B cell (primary cell): Measurements from ENCODE around the gene RBP4. TPM values are rescaled to one million over a fixed set of nuclear protein-coding genes. Genes with fewer than 3 reads are reported as not detected.

Experiments
- ATAC-seq: fragments of 200-7000 bp; cut with Tn5 transposase; one replicate; pipeline ENCODE4 v1.10.0; 2021; ENCODE audit warnings: low read depth, mild to moderate bottlenecking, moderate number of reproducible peaks, moderate library complexity
- CTCF ChIA-PET: fragments of 350-600 bp; sonication (Branson Sonifier 250); formaldehyde crosslinking; loops from one replicate; lab custom pipeline; 2021; ENCODE audit warnings: antibody characterized with exemption, inconsistent platforms; lab: Charles Lee
- POLR2A ChIA-PET: fragments of 350-600 bp; sonication (Branson Sonifier 250); formaldehyde crosslinking; loops from one replicate; lab custom pipeline; 2021; ENCODE audit warnings: antibody characterized with exemption; lab: Charles Lee
- DNase-seq: peaks from one replicate; pipeline ENCODE4 v3.0.0; 2013
- H2AFZ ChIP-seq: 2 replicates; pipeline ENCODE4 v1.6.1; 2012; ENCODE audit warnings: mild to moderate bottlenecking, low read depth, low read length; ENCODE audit not compliant: insufficient read depth, poor library complexity, severe bottlenecking
- H3K27ac ChIP-seq, 2 donors: 1 replicate in 1 of 2; 2 replicates in 1 of 2; pipeline ENCODE4 v1.5.1; 2012 to 2013; ENCODE audit warnings: low read length in 2 of 2, mild to moderate bottlenecking in 2 of 2, moderate library complexity in 1 of 2
- H3K27me3 ChIP-seq, 4 experiments: fragments of 200-600 bp in 1 of 4; sonication (generic) in 1 of 4; replicated peaks in 1 of 4; 1 replicate in 2 of 4; 2 replicates in 2 of 4; pipeline versions ENCODE4 v1.6.1 to v1.7.0; 2013 to 2016; ENCODE audit warnings: low read length in 3 of 4, mild to moderate bottlenecking in 2 of 4, mixed read lengths in 1 of 4, moderate library complexity in 1 of 4; ENCODE audit not compliant: insufficient read depth in 4 of 4, control insufficient read depth in 3 of 4; ENCODE audit errors: control extremely low read depth in 1 of 4
- H3K36me3 ChIP-seq, 2 experiments: replicated peaks in 1 of 2; 1 replicate in 1 of 2; 2 replicates in 1 of 2; pipeline versions ENCODE4 v1.6.1 to v1.7.1; 2013; ENCODE audit warnings: low read length in 1 of 2; ENCODE audit not compliant: insufficient read depth in 2 of 2, control insufficient read depth in 1 of 2; ENCODE audit errors: control extremely low read depth in 1 of 2, extremely low read depth in 1 of 2
- H3K4me1 ChIP-seq, 2 donors: fragments of 200-600 bp in 1 of 2; sonication (generic) in 1 of 2; 1 replicate in 1 of 2; 2 replicates in 1 of 2; pipeline versions ENCODE4 v1.5.1 to v1.6.1; 2013 to 2017; ENCODE audit warnings: low read length in 2 of 2; ENCODE audit not compliant: control insufficient read depth in 2 of 2, insufficient read depth in 2 of 2
- H3K4me2 ChIP-seq: replicated peaks from 2 replicates; pipeline ENCODE3; 2012; ENCODE audit warnings: mild to moderate bottlenecking, low read depth, low read length; ENCODE audit not compliant: poor library complexity, severe bottlenecking
- H3K4me3 ChIP-seq, 5 experiments: fragments of 200-600 bp in 1 of 5; sonication (generic) in 1 of 5; 1 replicate in 3 of 5; 2 replicates in 2 of 5; pipeline versions ENCODE4 v1.5.1 to v1.7.0; 2011 to 2016; ENCODE audit warnings: low read length in 4 of 5, mild to moderate bottlenecking in 4 of 5, low read depth in 2 of 5, control low read depth in 1 of 5, moderate library complexity in 1 of 5; ENCODE audit not compliant: insufficient read depth in 1 of 5; ENCODE audit errors: control extremely low read depth in 1 of 5, extremely low read depth in 1 of 5
- H3K79me2 ChIP-seq: fragments of 200-600 bp; sonication (generic); one replicate; pipeline ENCODE4 v1.6.0; 2016; ENCODE audit warnings: low read length; ENCODE audit not compliant: control insufficient read depth, insufficient read depth
- H3K9ac ChIP-seq: fragments of 200-600 bp; sonication (generic); 2 replicates; pipeline ENCODE4 v1.6.1; 2017; ENCODE audit warnings: mild to moderate bottlenecking, low read length, moderate library complexity
- H3K9me3 ChIP-seq, 3 donors: one replicate each; pipeline versions ENCODE4 v1.6.1 to v1.7.1; 2013; ENCODE audit warnings: low read length in 2 of 3; ENCODE audit not compliant: control insufficient read depth in 2 of 3, insufficient read depth in 1 of 3; ENCODE audit errors: control extremely low read depth in 1 of 3
- H4K20me1 ChIP-seq: 2 replicates; pipeline ENCODE4 v1.6.0; 2012; ENCODE audit warnings: mild to moderate bottlenecking, low read length; ENCODE audit not compliant: insufficient read depth, control insufficient read depth, poor library complexity, severe bottlenecking
- H3K27ac Mint-ChIP-seq: one replicate; pipeline ENCODE4 v1.8.0; 2021; ENCODE audit warnings: mixed read lengths
- H3K27me3 Mint-ChIP-seq: one replicate; pipeline ENCODE4 v1.8.0; 2021; ENCODE audit warnings: mixed read lengths
- H3K4me1 Mint-ChIP-seq: one replicate; pipeline ENCODE4 v1.8.0; 2021; ENCODE audit warnings: mixed read lengths
- H3K4me3 Mint-ChIP-seq: one replicate; pipeline ENCODE4 v1.8.0; 2021; ENCODE audit warnings: mixed read lengths
- H3K9me3 Mint-ChIP-seq: one replicate; pipeline ENCODE4 v1.8.0; 2022; ENCODE audit warnings: mixed read lengths; ENCODE audit not compliant: insufficient read depth
- CTCF ChIP-seq: fragments of 200-600 bp; IDR thresholded peaks from one replicate; pipeline ENCODE4 v1.8.0; 2022; ENCODE audit warnings: antibody characterized with exemption, mild to moderate bottlenecking
- EZH2 ChIP-seq: IDR thresholded peaks from 2 replicates; pipeline ENCODE4 v1.6.1; 2012; ENCODE audit warnings: borderline replicate concordance, low read depth, mild to moderate bottlenecking, moderate library complexity, low read length; ENCODE audit not compliant: insufficient read depth, poor library complexity, severe bottlenecking
- WGBS: methylation state at CpG from one replicate; pipeline ENCODE4 v1.1.5; 2013; ENCODE audit warnings: missing lambda C conversion rate; ENCODE audit not compliant: insufficient coverage; 5-methylcytosine and 5-hydroxymethylcytosine counted together
- intact Hi-C: fragments of 100-400 bp; cut with micrococcal nuclease; formaldehyde crosslinking; loops from one replicate; pipeline ENCODE4 v1.10.0; 2022
- polyA plus RNA-seq: library from polyadenylated mRNA; depleted of rRNA; stranded (reverse); fragments of >200 nt; gene quantifications from 2 replicates; pipeline ENCODE4 v1.2.3, GENCODE V29; 2012
- total RNA-seq, 2 donors: library from RNA; stranded (reverse); fragments of 120-200 nt in 1 of 2; gene quantifications; 1 replicate in 1 of 2; 2 replicates in 1 of 2; pipeline versions ENCODE4 v1.2.3 to v1.2.4, GENCODE V29; 2013 to 2022

The RBP4 gene
- total and polyA plus RNA-seq, 2 donors (not counting 1 experiment from before 2014, with no cell fraction given), result not detected

- H3K79me2 ChIP-seq, result no peaks in the 10 kb centered on the region
- no peak for DNase-seq
- H3K27me3 ChIP-seq, result peaks cover 0 to 8% (median 0%) of the 10 kb centered on the region in 4 experiments
- H3K36me3 ChIP-seq, result no peaks in the 10 kb centered on the region
- no peak overlapping the region for H2AFZ ChIP-seq
- TF ChIP-seq CTCF (no peak), EZH2 (no peak)
- Mint-ChIP-seq H3K27ac (no peak overlapping the region), H3K4me1 (peaks cover 1% of the 10 kb centered on the region), H3K9me3 (no peaks in the 10 kb centered on the region), H3K27me3 (peaks cover 22% of the 10 kb centered on the region), H3K4me3 (no peak overlapping the region)
- no peaks in the 10 kb centered on the region for H3K9me3 ChIP-seq
- H3K4me1 ChIP-seq, result no peaks in the 10 kb centered on the region
- 93% methylated on average over 3 of the region's 4 CpGs for WGBS
- H4K20me1 ChIP-seq, result no peaks in the 10 kb centered on the region
- ChIA-PET CTCF (no interaction called here), POLR2A (no interaction called here)
- H3K9ac ChIP-seq, result no peak overlapping the region
- no peak overlapping the region for H3K27ac ChIP-seq
- no peak overlapping the region for H3K4me3 ChIP-seq
- H3K4me2 ChIP-seq, result no peak overlapping the region
- ATAC-seq, result no peak
- intact Hi-C loops, result no loop called here
These were observed 4.5 kb downstream of the RBP4 start for GRCh38 chr10:93596539-93596938.

GRCh38 chr10:93595378-93596161 is 5.5 kb downstream of the RBP4 start:
- Histone ChIP-seq H3K9me3 (no peaks in the 10 kb centered on the region), H4K20me1 (no peaks in the 10 kb centered on the region), H3K9ac (no peak overlapping the region), H3K27me3 (peaks cover 0 to 6% (median 0%) of the 10 kb centered on the region in 4 experiments), H3K36me3 (no peaks in the 10 kb centered on the region), H2AFZ (no peak overlapping the region), H3K79me2 (no peaks in the 10 kb centered on the region), H3K4me1 (no peaks in the 10 kb centered on the region), H3K4me3 (no peak overlapping the region), H3K27ac (no peak overlapping the region), H3K4me2 (no peak overlapping the region)
- TF ChIP-seq CTCF, result no peak
- TF ChIP-seq EZH2, result no peak
- Mint-ChIP-seq H3K27me3 (peaks cover 21% of the 10 kb centered on the region), H3K4me3 (no peak overlapping the region), H3K4me1 (peaks cover 1% of the 10 kb centered on the region), H3K27ac (no peak overlapping the region), H3K9me3 (no peaks in the 10 kb centered on the region)
- ChIA-PET POLR2A (no interaction called here), CTCF (no interaction called here)
- ATAC-seq (no peak), DNase-seq (no peak)
- intact Hi-C loops, result no loop called here
- 83% methylated on average over 5 of the region's 5 CpGs for WGBS
